Measurements from ENCODE around the gene CBX5.

GRCh38 chr12:54272214-54272613 lies 7.7 kb downstream of the CBX5 start:
- TF ChIP-seq CTCF (IDR thresholded peaks at IDR 0.05) = no peak
- no peak for TF ChIP-seq POLR2A (IDR thresholded peaks at IDR 0.05)
- TF ChIP-seq POLR2AphosphoS5 (IDR thresholded peaks at IDR 0.05) = no peak
- no peak for TF ChIP-seq EP300 (IDR thresholded peaks at IDR 0.05)

Measured in stomach (tissue), 4 donors.